WERI-Rb-1 (cell line): Measurements from ENCODE around the gene IGSF23.
"Not testable (repeated sequence)": the region's sequence is repeated elsewhere in the genome, so short reads cannot be mapped to it uniquely, and the experiment has no call there.

Source experiments
- DNase-seq: peaks from one replicate; pipeline ENCODE4 v3.0.0-alpha.2; 2020
- H3K27ac ChIP-seq: fragments of 250-450 bp; sonication (Bioruptor Pico); 2 replicates; pipeline ENCODE4 v1.5.1; 2020; ENCODE audit warnings: mild to moderate bottlenecking, moderate library complexity
- H3K27me3 ChIP-seq: fragments of 250-450 bp; sonication (Bioruptor Pico); 2 replicates; pipeline ENCODE4 v1.5.1; 2021; ENCODE audit warnings: mild to moderate bottlenecking, low read depth, moderate library complexity; ENCODE audit not compliant: insufficient read depth, severe bottlenecking
- H3K36me3 ChIP-seq: fragments of 250-450 bp; sonication (Bioruptor Pico); 2 replicates; pipeline ENCODE4 v1.5.1; 2020; ENCODE audit warnings: mild to moderate bottlenecking, moderate library complexity
- H3K4me3 ChIP-seq: 2 replicates; pipeline ENCODE4 v1.5.1; 2011; ENCODE audit warnings: low read depth, mild to moderate bottlenecking, control low read depth, low read length
- H3K9me3 ChIP-seq: fragments of 250-450 bp; sonication (Bioruptor Pico); 2 replicates; pipeline ENCODE4 v1.5.1; 2021; ENCODE audit warnings: mild to moderate bottlenecking, moderate library complexity; ENCODE audit not compliant: severe bottlenecking
- TF ChIP-seq, protein P1 (sequence below): IDR thresholded peaks from 2 replicates; pipeline ENCODE4 v1.5.1; 2011; ENCODE audit warnings: low read depth, mild to moderate bottlenecking, control low read depth, inconsistent platforms, low read length

The IGSF23 gene

DNA sequence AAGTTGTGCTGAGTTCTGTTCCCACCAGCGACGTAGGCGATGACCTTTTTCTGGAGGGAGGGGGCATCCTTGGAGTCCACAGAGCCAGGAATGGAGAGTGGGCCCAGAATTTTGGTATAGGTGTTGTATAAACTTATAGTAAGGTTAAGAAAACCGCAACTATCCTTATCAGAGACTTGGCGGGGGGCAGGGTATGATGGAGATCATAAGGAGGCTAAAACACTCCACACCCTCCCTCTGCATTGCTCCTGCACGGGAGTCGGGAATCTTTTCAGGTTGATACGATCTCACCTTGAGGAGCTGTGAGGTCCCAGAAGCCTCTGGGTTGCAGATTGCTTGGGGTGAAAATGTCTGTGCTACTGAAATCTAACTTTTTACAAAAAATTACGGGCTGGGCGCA is 51.6 kb downstream of the IGSF23 start:
- H3K4me3 ChIP-seq: no peak overlapping the region
- no peak for DNase-seq
- no peaks in the 10 kb centered on the region for H3K9me3 ChIP-seq
- H3K36me3 ChIP-seq: peaks cover 43% of the 10 kb centered on the region
- TF ChIP-seq, protein P1, sequence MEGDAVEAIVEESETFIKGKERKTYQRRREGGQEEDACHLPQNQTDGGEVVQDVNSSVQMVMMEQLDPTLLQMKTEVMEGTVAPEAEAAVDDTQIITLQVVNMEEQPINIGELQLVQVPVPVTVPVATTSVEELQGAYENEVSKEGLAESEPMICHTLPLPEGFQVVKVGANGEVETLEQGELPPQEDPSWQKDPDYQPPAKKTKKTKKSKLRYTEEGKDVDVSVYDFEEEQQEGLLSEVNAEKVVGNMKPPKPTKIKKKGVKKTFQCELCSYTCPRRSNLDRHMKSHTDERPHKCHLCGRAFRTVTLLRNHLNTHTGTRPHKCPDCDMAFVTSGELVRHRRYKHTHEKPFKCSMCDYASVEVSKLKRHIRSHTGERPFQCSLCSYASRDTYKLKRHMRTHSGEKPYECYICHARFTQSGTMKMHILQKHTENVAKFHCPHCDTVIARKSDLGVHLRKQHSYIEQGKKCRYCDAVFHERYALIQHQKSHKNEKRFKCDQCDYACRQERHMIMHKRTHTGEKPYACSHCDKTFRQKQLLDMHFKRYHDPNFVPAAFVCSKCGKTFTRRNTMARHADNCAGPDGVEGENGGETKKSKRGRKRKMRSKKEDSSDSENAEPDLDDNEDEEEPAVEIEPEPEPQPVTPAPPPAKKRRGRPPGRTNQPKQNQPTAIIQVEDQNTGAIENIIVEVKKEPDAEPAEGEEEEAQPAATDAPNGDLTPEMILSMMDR: no peak
- H3K27me3 ChIP-seq: no peaks in the 10 kb centered on the region
- no peak overlapping the region for H3K27ac ChIP-seq

DNA sequence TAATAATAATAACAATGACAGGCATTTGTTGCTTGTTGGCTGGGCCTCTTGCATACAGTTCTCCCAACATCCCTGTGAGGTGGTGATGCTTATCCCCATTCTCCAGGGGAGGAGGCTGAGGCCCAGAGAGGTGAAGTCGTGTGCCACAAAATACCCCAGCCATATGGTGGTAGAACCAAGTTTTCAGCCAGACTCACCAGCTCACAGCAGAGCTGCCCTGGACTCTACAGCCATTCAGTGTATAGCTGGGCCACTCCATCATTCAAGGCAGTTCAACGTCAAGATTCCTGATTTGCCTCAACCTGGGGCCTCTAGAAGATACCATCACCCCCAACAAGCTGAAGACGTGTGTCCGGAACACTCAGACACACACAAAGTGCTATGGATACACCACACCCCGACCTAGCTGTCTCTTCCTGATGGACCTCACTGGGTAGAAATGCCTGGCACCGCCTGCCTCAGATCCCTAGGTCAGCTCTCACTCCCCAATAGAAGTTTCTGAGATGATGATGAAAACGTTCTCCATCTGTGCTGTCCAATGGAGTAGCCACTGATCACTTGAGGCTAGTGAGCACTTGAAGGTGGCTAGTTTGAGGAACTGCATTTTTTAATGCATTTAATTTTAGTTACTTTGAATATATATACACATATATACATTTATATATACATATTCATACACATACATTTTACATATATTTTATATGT is 53.6 kb downstream of the IGSF23 start:
- Histone ChIP-seq H3K27me3 (no peaks in the 10 kb centered on the region), H3K36me3 (peaks cover 23% of the 10 kb centered on the region), H3K27ac (no peak overlapping the region), H3K4me3 (no peak overlapping the region), H3K9me3 (no peaks in the 10 kb centered on the region)
- TF ChIP-seq, protein P1: no peak
- no peak for DNase-seq

DNA sequence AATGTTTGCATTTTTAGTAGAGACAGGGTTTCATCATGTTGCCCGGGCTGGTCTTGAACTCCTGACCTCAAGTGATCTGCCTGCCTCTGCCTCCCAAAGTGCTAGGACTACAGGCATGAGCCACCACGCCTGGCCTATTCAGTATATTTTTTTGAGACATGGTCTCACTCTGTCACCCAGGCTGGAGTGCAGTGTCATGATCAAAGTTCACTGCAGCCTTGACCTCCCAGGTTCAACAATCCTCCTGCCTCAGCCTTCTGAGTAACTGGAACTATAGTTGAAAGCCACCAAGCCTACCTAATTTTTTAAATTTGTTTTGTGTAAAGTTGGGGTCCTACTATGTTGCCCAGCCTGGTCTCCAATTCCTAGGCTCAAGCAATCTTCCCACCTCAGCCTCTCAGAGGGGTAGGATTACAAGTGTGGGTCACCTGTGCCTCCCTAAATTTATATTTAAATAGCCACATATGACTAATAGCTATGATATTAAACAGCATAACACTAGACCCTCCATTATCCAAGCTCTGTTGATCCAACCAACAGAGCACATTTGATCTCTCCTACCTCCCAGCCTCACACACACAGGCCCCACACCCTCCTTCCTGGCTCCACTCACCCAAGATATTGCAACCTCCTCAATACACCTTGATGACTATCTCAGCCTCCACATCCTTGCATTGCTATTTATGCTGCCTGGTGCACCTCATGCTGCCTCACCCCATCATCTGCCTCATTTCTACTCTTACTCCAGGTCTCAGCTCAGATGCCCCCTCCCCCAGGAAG is 55.8 kb downstream of the IGSF23 start:
- no peaks in the 10 kb centered on the region for H3K9me3 ChIP-seq
- DNase-seq: no peak
- H3K36me3 ChIP-seq: peaks cover 6% of the 10 kb centered on the region
- no peak overlapping the region for H3K27ac ChIP-seq
- no peaks in the 10 kb centered on the region for H3K27me3 ChIP-seq
- TF ChIP-seq, protein P1: no peak
- H3K4me3 ChIP-seq: no peak overlapping the region

DNA sequence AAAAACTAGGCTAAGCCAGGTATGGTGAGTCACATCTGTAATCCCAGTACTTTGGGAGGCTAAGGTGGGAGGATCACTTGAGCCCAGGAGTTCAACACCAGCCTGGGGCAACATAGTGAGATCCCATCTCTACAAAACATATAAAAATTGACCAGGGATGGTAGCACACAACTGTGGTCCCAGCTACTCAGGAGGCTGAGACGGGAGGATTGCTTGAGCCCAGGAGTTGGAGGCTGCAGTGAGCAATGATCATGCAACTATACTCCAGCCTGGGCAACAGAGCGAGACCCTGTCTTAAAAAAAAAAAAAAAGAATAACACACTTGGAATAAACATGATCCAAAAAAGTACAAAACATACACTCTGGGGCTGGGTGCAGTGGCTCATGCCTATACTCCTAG is 56.7 kb downstream of the IGSF23 start:
- not testable (repeated sequence) for H3K4me3 ChIP-seq, H3K9me3 ChIP-seq, H3K36me3 ChIP-seq, DNase-seq, H3K27ac ChIP-seq, H3K27me3 ChIP-seq

DNA sequence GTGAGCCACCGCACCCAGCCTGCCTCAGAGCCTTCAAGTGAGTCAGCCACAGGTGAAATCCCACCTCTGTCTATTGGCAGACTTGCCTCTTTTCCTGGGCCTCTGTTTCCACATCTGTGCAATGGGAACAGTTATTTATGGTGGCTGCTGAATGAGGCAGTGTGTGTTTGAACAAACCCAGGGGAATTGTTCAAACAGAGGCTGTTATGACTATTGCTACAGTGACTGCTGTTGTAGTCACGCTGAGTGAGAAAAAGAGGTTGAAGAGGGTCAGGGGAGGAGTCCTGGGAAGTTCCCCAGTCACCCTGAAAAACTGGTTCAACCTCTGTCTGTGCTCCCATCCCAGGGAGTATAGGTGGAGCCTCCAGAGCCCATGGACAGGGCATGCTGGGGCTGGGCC is 58.0 kb downstream of the IGSF23 start, which contains the start of gene CEACAM19:
Gene CEACAM19 (plus strand): TSS at position 83 of the 400 bp plus-strand sequence. CDS start 450 bp downstream, outside the sequence.
- Histone ChIP-seq H3K9me3 (no peaks in the 10 kb centered on the region), H3K4me3 (no peak within 1 kb of the TSS), H3K27me3 (no peaks in the 10 kb centered on the region), H3K36me3 (peaks cover 5% of the 10 kb centered on the region), H3K27ac (no peak within 1 kb of the TSS)
- no peak for DNase-seq
- TF ChIP-seq, protein P1: no peak

DNA sequence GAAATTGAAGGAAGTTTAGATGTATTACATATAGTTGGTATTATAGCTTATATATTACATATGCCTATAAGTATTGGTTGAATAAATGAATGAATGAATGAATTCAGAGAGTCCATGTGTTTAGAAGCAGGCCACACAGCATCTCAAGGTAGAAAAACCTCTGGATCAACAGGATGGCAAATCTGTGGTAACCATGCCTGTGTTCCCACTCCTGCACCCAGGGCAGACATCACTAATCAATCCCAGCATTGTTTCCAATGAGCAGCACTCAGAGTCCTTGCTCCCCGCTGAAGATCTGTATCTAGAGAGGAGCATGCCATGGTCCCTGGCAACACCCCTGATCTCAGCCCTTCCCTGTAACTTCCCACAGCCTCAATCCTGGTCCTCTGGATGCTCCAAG is 58.9 kb downstream of the IGSF23 start:
- H3K27ac ChIP-seq: no peak overlapping the region
- H3K4me3 ChIP-seq: no peak overlapping the region
- TF ChIP-seq, protein P1: no peak
- no peak for DNase-seq
- peaks cover 9% of the 10 kb centered on the region for H3K36me3 ChIP-seq
- no peaks in the 10 kb centered on the region for H3K9me3 ChIP-seq
- H3K27me3 ChIP-seq: no peaks in the 10 kb centered on the region
